PC-9 (cell line): ENCODE data around the gene EPHX1. TPM values are rescaled to one million over a fixed set of nuclear protein-coding genes. Genes with fewer than 3 reads are reported as not detected.

Source experiments
- BruUV-seq: library from RNA; stranded (reverse); fragments of 400-500 nt; replicated peaks from 2 replicates; lab custom pipeline; 2021; lab: Mats Ljungman, UMichigan
- CTCF ChIA-PET: fragments of 300-600 bp; sonication (Branson Sonifier 250); formaldehyde crosslinking; loops from one replicate; lab custom pipeline; 2022; ENCODE audit warnings: antibody characterized with exemption; lab: Charles Lee
- POLR2A ChIA-PET: fragments of 300-600 bp; sonication (Branson Sonifier 250); formaldehyde crosslinking; loops from one replicate; lab custom pipeline; 2022; ENCODE audit warnings: antibody characterized with exemption; ENCODE audit not compliant: unreplicated experiment; lab: Charles Lee
- DNase-seq, 2 experiments: peaks; one replicate each; pipeline versions ENCODE4 v3.0.0 to v3.0.0-alpha.2; 2015 to 2022; ENCODE audit warnings: mixed read lengths in 1 of 2
- H2AFZ ChIP-seq: fragments of 200-600 bp; sonication (generic); 2 replicates; pipeline ENCODE4 v1.8.1; 2017; ENCODE audit warnings: antibody characterized with exemption
- H3F3A ChIP-seq: fragments of 200-600 bp; sonication (generic); 2 replicates; pipeline ENCODE4 v1.8.1; 2017; ENCODE audit warnings: antibody characterized with exemption, mild to moderate bottlenecking, low read depth; ENCODE audit not compliant: insufficient read depth
- H3K27ac ChIP-seq: fragments of 200-600 bp; sonication (generic); 2 replicates; pipeline ENCODE4 v1.6.1; 2016; ENCODE audit warnings: mixed run types
- H3K27me3 ChIP-seq: fragments of 200-600 bp; sonication (generic); 2 replicates; pipeline ENCODE4 v1.6.1; 2016; ENCODE audit warnings: low read depth, mixed run types; ENCODE audit not compliant: insufficient read depth
- H3K36me3 ChIP-seq: fragments of 200-600 bp; sonication (generic); 2 replicates; pipeline ENCODE4 v1.6.1; 2016; ENCODE audit warnings: low read depth, mixed run types
- H3K4me1 ChIP-seq: fragments of 200-600 bp; sonication (generic); replicated peaks from 2 replicates; pipeline ENCODE4 v1.6.1; 2016; ENCODE audit warnings: mixed run types; ENCODE audit not compliant: insufficient read depth
- H3K4me2 ChIP-seq: fragments of 200-600 bp; sonication (generic); 2 replicates; pipeline ENCODE4 v1.6.1; 2017; ENCODE audit warnings: mixed run types
- H3K4me3 ChIP-seq: fragments of 200-600 bp; sonication (generic); 2 replicates; pipeline ENCODE4 v1.6.1; 2016; ENCODE audit warnings: mixed run types
- H3K79me2 ChIP-seq: fragments of 200-600 bp; sonication (generic); 2 replicates; pipeline ENCODE4 v1.6.1; 2017; ENCODE audit warnings: low read depth, mixed run types
- H3K9me2 ChIP-seq: fragments of 200-600 bp; sonication (generic); 2 replicates; pipeline ENCODE4 v1.8.1; 2017; ENCODE audit warnings: mild to moderate bottlenecking; ENCODE audit not compliant: insufficient read depth
- H3K9me3 ChIP-seq: fragments of 200-600 bp; sonication (generic); 2 replicates; pipeline ENCODE4 v1.8.1; 2016; ENCODE audit warnings: low read depth; ENCODE audit not compliant: insufficient read depth
- H4K20me1 ChIP-seq: fragments of 200-600 bp; sonication (generic); 2 replicates; pipeline ENCODE4 v1.8.1; 2017; ENCODE audit not compliant: insufficient read depth
- CTCF ChIP-seq: fragments of 200-600 bp; sonication (generic); conservative IDR thresholded peaks from 2 replicates; pipeline ENCODE4 v1.6.1; 2017; ENCODE audit warnings: mixed run types, antibody characterized with exemption, mild to moderate bottlenecking, moderate library complexity
- EZH2 ChIP-seq: fragments of 200-600 bp; sonication (generic); IDR thresholded peaks from 2 replicates; pipeline ENCODE4 v1.8.0; 2017; ENCODE audit warnings: antibody characterized with exemption, low read depth
- intact Hi-C: fragments of 100-400 bp; cut with micrococcal nuclease; formaldehyde crosslinking; loops from one replicate; pipeline ENCODE4 v1.10.0; 2022; ENCODE audit not compliant: unreplicated experiment
- total RNA-seq: library from RNA; stranded (reverse); gene quantifications from 2 replicates; pipeline ENCODE4 v1.2.3, GENCODE V29; 2021

Gene EPHX1
- total RNA-seq, 1 experiment from 2014 or later = 313 TPM

DNA sequence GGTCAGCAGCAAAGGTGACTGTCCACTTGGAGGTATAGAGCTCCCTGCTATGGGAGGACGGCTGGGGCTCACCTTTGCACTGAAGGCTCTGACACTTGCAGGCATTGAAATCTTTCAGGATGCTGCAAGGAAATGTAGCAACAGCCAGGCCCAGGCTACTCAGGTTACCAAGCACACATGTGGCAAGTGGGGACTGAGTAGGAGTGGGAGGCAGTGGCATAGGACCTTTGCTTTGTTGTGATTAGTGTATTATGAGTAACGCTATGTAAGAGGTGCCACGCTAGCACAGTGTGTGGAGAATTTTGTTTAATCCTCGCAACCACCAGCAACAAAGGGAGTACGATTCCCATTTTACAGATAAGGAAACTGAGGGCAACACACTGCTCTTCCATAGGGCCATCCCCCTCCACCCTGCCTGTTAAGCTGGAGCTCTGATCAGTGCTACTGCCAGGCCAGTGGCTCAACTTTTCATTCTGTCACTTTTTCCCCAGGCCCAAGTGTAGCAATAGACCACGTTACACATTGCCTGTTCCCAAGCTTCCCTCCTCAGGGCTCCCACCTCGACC, 51.0 kb downstream of the EPHX1 start:
- Histone ChIP-seq H3K27me3 (no peaks in the 10 kb centered on the region), H3F3A (peaks cover 9% of the 10 kb centered on the region), H3K9me2 (no peaks in the 10 kb centered on the region), H3K4me3 (no peak overlapping the region), H3K9me3 (no peaks in the 10 kb centered on the region), H3K27ac (no peak overlapping the region), H2AFZ (no peak overlapping the region), H4K20me1 (no peaks in the 10 kb centered on the region), H3K4me1 (no peaks in the 10 kb centered on the region), H3K4me2 (no peak overlapping the region), H3K79me2 (no peaks in the 10 kb centered on the region), H3K36me3 (peaks cover 23% of the 10 kb centered on the region; the same call in 1 of the 2 replicates)
- ChIA-PET CTCF (no interaction called here), POLR2A (interaction anchor here (0.7 kb wide), 1 partner anchor 21 kb away, joined by 6 read pairs; the partner anchor contains the start of gene TMEM63A)
- DNase-seq = no peak
- intact Hi-C loops = no loop called here
- no TSS peak for BruUV-seq
- no peak for TF ChIP-seq EZH2
- TF ChIP-seq CTCF = no peak

GRCh38 chr1:225861834-225862580, 52.1 kb downstream of the EPHX1 start:
- Histone ChIP-seq H2AFZ (no peak overlapping the region), H3K36me3 (peaks cover 29% of the 10 kb centered on the region; the same call in 1 of the 2 replicates), H3F3A (peaks cover 9% of the 10 kb centered on the region), H3K79me2 (no peaks in the 10 kb centered on the region), H3K4me1 (no peaks in the 10 kb centered on the region), H3K4me3 (no peak overlapping the region), H3K27ac (no peak overlapping the region), H3K9me3 (no peaks in the 10 kb centered on the region), H4K20me1 (no peaks in the 10 kb centered on the region), H3K4me2 (no peak overlapping the region), H3K9me2 (no peaks in the 10 kb centered on the region), H3K27me3 (no peaks in the 10 kb centered on the region)
- TF ChIP-seq EZH2 (no peak), CTCF (no peak)
- BruUV-seq = no TSS peak
- POLR2A ChIA-PET = interaction anchor here (0.7 kb wide), 1 partner anchor 20 kb away, joined by 6 read pairs; the partner anchor contains the start of gene TMEM63A
- intact Hi-C loops = no loop called here
- CTCF ChIA-PET = no interaction called here
- no peak for DNase-seq

DNA sequence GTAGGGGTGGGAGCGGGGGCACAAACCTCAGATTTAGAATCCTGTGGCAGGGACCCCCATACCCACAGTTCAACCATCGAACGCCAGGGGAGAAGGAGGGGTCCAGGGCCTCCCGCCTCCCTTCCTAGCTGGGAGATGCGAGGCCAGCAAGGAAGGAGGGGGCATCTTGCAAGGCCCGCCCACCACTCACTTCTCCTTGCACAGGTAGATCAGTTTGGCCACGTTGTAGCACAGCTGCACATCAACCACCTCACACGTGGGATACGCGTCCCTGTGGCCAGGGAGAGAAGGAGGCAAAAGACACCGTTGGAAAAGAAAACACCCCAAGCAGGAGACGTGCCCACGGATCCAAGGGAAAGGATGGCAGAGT, 52.6 kb downstream of the EPHX1 start:
- intact Hi-C loops = no loop called here
- DNase-seq = no peak
- Histone ChIP-seq H3K4me3 (no peak overlapping the region), H3K27me3 (no peaks in the 10 kb centered on the region), H4K20me1 (no peaks in the 10 kb centered on the region), H3K4me2 (no peak overlapping the region), H3K27ac (no peak overlapping the region), H3K9me3 (no peaks in the 10 kb centered on the region), H3K36me3 (peaks cover 33% of the 10 kb centered on the region; the same call in 1 of the 2 replicates), H2AFZ (no peak overlapping the region), H3K9me2 (no peaks in the 10 kb centered on the region), H3F3A (peaks cover 9% of the 10 kb centered on the region), H3K79me2 (no peaks in the 10 kb centered on the region), H3K4me1 (no peaks in the 10 kb centered on the region)
- ChIA-PET POLR2A (no interaction called here), CTCF (no interaction called here)
- TF ChIP-seq EZH2 = no peak
- TF ChIP-seq CTCF = no peak
- no TSS peak for BruUV-seq
